Cardiac septum (tissue), 1 donor: ENCODE results near the gene PLA2G2D. TPM values are rescaled to one million over a fixed set of nuclear protein-coding genes. Genes with fewer than 3 reads are reported as not detected.

Experiments
- DNase-seq: peaks from one replicate; pipeline ENCODE4 v3.0.0-alpha.2; 2020; ENCODE audit warnings: low spot score
- intact Hi-C: fragments of 100-400 bp; cut with DNase I; formaldehyde crosslinking; loops from one replicate; pipeline ENCODE4 v1.14.0; 2022
- total RNA-seq: library from RNA; stranded (reverse); fragmentation: NEBNext Ultra II Directional; extraction: Animal tissue kit (Norgen Biotek cat#: 25700); gene quantifications from one replicate; pipeline ENCODE4 v1.2.1, GENCODE V29; 2021
- donor health status: DM: no; HTN: no; CAD: no.

The PLA2G2D gene
- total RNA-seq, 1 donor from 2014 or later, result not detected

GRCh38 chr1:20123722-20124455 lies 4.6 kb upstream of the PLA2G2D start:
- intact Hi-C loops, result no loop called here
- peak; percentile 4 for DNase-seq

- intact Hi-C loops, result no loop called here
- no peak for DNase-seq
Observed at GRCh38 chr1:20120796-20121195, 1.5 kb upstream of the PLA2G2D start.

- DNase-seq, result no peak
- intact Hi-C loops, result no loop called here
Observed at GRCh38 chr1:20117236-20117635, 2.1 kb downstream of the PLA2G2D start.

- DNase-seq, result no peak
- intact Hi-C loops, result no loop called here
Observed at GRCh38 chr1:20115916-20116315, 3.4 kb downstream of the PLA2G2D start.

DNA sequence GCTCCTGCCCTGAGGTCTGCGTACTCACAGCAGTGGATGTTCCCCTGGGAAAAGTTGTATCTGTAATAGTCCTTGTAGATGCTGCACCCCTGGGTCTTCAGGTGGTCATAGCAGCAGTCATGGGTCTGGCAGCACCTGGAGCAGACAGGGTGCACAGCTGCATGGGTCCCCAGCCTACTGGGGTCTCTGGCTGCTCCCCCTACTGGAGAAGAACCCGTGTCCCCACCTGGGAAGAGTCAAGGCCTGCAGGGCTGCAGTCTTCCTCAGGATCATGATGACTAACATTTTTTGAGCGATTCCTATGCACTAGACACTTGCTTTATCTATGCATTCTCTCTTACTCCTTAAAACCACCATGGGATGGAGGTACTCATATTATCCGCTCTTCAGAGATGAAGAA lies 3.9 kb downstream of the PLA2G2D start:
- DNase-seq, result no peak
- intact Hi-C loops, result no loop called here

- no peak for DNase-seq
- intact Hi-C loops, result no loop called here
Observed at GRCh38 chr1:20114021-20114648, 5.2 kb downstream of the PLA2G2D start.

- DNase-seq, result no peak
- intact Hi-C loops, result no loop called here
Observed at GRCh38 chr1:20112279-20113000, 6.9 kb downstream of the PLA2G2D start.

DNA sequence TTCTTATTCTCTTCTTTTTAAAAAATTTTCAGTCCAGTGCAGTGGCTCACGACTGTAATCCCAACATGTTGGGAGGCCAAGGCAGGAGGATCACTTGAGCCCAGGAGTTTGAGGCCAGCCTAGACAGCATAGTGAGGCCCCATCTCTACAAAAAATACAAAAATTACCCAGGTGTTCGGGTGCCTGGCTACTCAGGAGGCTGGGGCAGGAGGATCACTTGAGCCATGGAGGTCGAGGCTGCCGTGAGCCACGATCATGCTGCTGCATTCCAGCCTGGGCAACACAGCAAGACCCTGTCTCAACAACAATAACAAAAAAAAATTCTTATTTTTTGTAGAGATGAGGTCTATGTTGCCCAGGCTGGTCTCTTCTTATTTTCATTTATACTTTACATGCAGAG lies 7.9 kb downstream of the PLA2G2D start:
- no peak for DNase-seq
- intact Hi-C loops, result no loop called here

DNA sequence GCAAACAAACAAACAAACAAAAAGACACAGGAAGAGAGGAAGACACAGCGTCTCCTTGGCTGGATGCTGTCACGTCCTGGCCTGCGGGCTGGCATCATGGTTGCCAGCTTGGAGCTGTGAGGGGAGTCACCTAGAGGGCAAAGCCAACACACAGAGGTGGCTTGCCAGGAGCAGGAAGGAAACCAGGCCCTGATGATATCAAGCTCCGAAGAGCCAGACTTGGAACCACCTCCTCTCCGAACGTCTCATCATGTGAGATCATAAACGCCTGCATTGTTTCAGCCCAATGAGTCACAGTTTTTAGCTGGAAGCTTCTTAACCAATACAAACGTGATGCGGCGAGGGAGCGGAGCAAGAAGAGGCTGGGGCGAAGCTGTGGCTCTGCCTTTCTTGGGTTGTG lies 8.7 kb downstream of the PLA2G2D start:
- no peak for DNase-seq
- intact Hi-C loops, result no loop called here

DNA sequence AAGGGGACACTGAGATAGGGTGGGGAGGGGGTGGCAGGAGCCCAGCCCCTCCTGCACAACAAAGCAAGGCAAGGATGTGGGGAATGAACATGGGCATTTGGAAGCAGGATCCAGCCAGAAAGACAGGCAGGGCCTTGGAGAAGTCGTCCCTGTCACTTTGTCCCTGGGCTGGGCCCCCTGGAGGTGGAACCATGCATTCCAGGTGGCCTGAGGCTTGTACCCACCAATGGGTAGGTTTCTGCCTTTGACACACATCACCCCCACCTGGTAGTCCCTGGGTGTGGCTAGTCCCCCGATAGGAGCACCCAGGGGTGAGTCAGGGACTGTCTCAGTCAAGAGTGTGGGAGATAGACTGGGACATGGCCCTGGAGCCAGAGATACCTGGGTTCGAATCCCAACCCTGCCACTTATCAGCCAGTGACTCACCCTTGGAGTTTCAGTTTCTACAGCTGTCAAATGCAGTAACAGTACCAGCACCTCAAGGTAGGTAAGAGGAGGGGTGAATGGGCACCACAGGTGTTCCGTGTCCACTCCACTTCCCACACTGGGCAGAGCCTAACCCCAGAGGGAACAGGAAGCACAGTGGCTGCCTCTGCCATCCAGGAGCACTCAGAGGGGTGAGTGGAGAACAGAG lies 10.0 kb downstream of the PLA2G2D start:
- intact Hi-C loops, result no loop called here
- DNase-seq, result no peak

DNA sequence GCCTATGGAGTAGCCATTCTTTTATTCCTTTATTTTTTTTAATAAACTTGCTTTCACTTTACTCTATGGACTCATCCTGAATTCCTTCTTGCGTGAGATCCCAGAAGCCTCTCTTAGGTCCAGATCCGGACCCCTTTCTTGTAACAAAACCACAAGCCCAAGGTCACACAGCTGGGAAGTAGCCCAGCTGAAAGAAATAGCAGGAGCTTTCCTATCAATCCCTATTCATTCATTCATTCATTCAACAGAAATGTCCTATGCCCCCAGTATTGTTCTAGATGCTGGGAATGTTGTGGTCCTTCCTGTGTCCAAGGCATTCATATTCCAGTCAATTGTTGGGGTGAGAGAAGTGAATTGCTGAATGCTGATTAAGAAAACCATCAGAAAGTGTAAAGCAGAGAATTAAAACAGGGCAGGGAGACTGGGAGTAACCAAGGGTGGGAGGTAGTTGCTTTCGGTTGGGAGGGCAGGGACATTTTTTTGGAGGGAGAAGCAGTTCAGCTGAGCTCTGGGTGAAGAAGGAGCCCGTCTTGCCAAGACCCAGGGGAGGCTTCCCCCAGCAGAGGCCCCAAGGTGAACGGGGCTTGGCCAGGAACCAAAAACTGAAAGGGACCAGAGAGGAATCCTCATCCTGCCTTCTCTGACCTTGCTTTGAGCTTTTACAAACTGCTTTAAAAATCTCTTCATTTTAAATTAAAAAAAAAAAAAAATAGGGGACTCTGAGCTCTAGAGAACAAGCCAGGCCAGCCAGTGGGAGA lies 10.8 kb downstream of the PLA2G2D start:
- no peak for DNase-seq
- intact Hi-C loops, result no loop called here

- intact Hi-C loops, result no loop called here
- no peak for DNase-seq
Observed at GRCh38 chr1:20107796-20108195, 11.5 kb downstream of the PLA2G2D start.

DNA sequence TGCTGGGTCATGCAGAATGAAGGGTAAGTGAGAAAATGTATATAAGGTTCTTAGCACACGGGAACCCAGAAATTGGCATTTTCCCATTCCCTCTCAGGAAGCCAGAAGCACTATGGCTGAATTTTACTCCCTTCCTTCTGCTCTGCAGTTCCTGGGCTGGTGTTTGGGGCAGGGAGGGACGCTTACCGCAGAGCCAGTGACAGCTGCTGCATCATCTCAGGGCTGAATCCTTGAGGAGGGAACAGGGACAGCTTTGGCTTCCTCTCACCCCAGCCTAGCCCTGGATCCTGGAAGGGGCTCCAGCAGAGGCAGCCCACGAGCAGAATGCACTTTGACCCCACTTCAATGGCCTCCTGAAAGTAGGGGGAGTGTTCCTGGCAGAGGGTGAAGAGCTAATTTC lies 12.0 kb downstream of the PLA2G2D start:
- intact Hi-C loops, result no loop called here
- DNase-seq, result no peak

DNA sequence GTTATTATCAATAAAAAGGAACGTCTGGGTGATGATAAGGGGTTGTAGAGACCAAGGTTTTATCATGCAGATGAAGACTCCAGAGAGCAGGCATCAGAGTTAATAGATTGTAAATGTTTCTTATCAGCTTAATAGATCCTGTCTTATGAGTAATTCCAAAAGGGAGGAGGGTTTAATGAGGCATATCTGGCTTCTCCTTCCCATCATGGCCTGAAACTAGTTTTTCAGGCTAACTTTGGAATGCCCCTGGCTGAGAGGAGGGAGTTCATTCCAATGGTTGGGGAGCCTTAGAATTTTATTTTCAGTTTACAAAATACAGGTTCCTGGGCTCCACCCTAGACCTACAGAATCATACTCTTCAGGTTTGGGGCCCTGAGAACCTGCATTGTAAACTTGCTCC lies 13.5 kb downstream of the PLA2G2D start:
- DNase-seq, result no peak
- intact Hi-C loops, result no loop called here

- no peak for DNase-seq
- intact Hi-C loops, result no loop called here
Observed at GRCh38 chr1:20102875-20103274, 16.5 kb downstream of the PLA2G2D start.

- no peak for DNase-seq
- intact Hi-C loops, result loop anchor here (2.0 kb wide), 2 partner anchors 52 to 94 kb away; no protein-coding TSS in a partner anchor
Observed at GRCh38 chr1:20100632-20101355, 18.5 kb downstream of the PLA2G2D start.

- intact Hi-C loops, result no loop called here
- no peak for DNase-seq
Observed at GRCh38 chr1:20099533-20099932, 19.8 kb downstream of the PLA2G2D start.

- intact Hi-C loops, result loop anchor here (1.0 kb wide), 1 partner anchor 120 kb away; no protein-coding TSS in a partner anchor
- no peak for DNase-seq
Observed at GRCh38 chr1:20096840-20097447, 22.4 kb downstream of the PLA2G2D start.
